Mammary epithelial cell (primary cell): ENCODE results near the gene IL10.

Source experiments
- EZH2 ChIP-seq: IDR thresholded peaks from 2 replicates; pipeline ENCODE4 v1.6.1; 2012; ENCODE audit warnings: low read length, inconsistent platforms, borderline replicate concordance
- TF ChIP-seq, protein P1 (sequence below), 2 donors: IDR thresholded peaks in 1 of 2; conservative IDR thresholded peaks in 1 of 2; 2 replicates each; pipeline ENCODE4 v1.5.1; 2011 to 2012; ENCODE audit warnings: inconsistent platforms in 2 of 2, low read length in 2 of 2, mild to moderate bottlenecking in 2 of 2, control low read depth in 1 of 2, low read depth in 1 of 2; ENCODE audit not compliant: insufficient read depth in 1 of 2; ENCODE audit errors: extremely low read depth in 1 of 2

DNA sequence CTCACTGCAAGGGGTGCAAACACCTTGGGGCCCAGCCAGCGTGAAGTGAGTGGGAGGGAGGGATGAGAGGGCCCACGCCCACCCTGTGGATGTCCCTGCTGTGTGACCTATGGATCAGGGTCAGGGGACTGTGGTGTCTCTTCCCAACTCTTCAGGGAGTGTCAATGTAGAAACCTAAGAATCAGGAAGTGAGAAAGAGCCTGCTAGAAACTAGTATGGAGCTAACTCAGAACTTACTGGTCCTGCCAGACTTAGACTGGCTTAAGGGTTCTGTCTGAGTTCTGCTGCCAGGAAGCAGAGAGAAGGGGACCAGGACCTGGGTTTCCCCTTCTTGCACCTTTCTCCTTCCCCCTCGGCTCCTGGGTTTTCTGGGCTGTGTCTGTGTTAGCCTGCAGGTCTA, 1.8 kb upstream of the IL10 start:
- TF ChIP-seq, protein P1, sequence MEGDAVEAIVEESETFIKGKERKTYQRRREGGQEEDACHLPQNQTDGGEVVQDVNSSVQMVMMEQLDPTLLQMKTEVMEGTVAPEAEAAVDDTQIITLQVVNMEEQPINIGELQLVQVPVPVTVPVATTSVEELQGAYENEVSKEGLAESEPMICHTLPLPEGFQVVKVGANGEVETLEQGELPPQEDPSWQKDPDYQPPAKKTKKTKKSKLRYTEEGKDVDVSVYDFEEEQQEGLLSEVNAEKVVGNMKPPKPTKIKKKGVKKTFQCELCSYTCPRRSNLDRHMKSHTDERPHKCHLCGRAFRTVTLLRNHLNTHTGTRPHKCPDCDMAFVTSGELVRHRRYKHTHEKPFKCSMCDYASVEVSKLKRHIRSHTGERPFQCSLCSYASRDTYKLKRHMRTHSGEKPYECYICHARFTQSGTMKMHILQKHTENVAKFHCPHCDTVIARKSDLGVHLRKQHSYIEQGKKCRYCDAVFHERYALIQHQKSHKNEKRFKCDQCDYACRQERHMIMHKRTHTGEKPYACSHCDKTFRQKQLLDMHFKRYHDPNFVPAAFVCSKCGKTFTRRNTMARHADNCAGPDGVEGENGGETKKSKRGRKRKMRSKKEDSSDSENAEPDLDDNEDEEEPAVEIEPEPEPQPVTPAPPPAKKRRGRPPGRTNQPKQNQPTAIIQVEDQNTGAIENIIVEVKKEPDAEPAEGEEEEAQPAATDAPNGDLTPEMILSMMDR (conservative IDR thresholded peaks at IDR 0.05 in 1 of 2, IDR thresholded peaks at IDR 0.05 in 1 of 2; ENCODE audit: extremely low read depth in 1 of 2, insufficient read depth in 1 of 2, low read depth in 1 of 2, low read length in 2 of 2) = no peak
- TF ChIP-seq EZH2 = no peak
